A549 (cell line): Measurements from ENCODE around the gene HSPA2.

ENCODE experiments used
- CEBPB ChIP-seq, 2 experiments: fragments of >200 bp in 1 of 2; sonication (Bioruptor Twin) in 1 of 2; formaldehyde crosslinking in 1 of 2; IDR thresholded peaks; 2 replicates each; pipeline ENCODE4 v1.6.1; 2012 to 2016
- CHD4 ChIP-seq: fragments of 200-600 bp; sonication (generic); IDR thresholded peaks from 2 replicates; pipeline ENCODE4 v1.6.1; 2016; ENCODE audit warnings: antibody characterized with exemption, mild to moderate bottlenecking, borderline replicate concordance
- GATA3 ChIP-seq: IDR thresholded peaks from 2 replicates; pipeline ENCODE4 v1.6.1; 2012; ENCODE audit warnings: borderline replicate concordance
- HOXB5 ChIP-seq: fragments of 250-450 bp; sonication (Bioruptor Pico); IDR thresholded peaks from 2 replicates; pipeline ENCODE4 v1.5.0; 2020; ENCODE audit warnings: mild to moderate bottlenecking, moderate library complexity
- JUN ChIP-seq, 2 experiments: fragments of >200 bp; sonication (Bioruptor Twin); formaldehyde crosslinking; IDR thresholded peaks; 2 replicates in 1 of 2; 3 replicates in 1 of 2; pipeline ENCODE4 v1.6.1; 2016 to 2017
- KDM1A ChIP-seq: fragments of 200-600 bp; sonication (generic); IDR thresholded peaks from 2 replicates; pipeline ENCODE4 v1.6.1; 2016; ENCODE audit warnings: low read depth, mild to moderate bottlenecking
- POLR2A ChIP-seq: IDR thresholded peaks from 2 replicates; pipeline ENCODE4 v1.6.1; 2012; ENCODE audit warnings: mild to moderate bottlenecking, low read length
- RARB ChIP-seq: fragments of 250-450 bp; sonication (Bioruptor Pico); IDR thresholded peaks from 2 replicates; pipeline ENCODE4 v1.8.0; 2021; ENCODE audit warnings: mild to moderate bottlenecking, moderate library complexity
- RFX5 ChIP-seq: fragments of 450-650 bp; IDR thresholded peaks from 2 replicates; pipeline ENCODE4 v1.7.1; 2014; ENCODE audit warnings: antibody characterized with exemption, mild to moderate bottlenecking, moderate library complexity
- SMC3 ChIP-seq: fragments of >200 bp; sonication (Bioruptor Twin); formaldehyde crosslinking; IDR thresholded peaks from 3 replicates; pipeline ENCODE4 v1.6.1; 2018; ENCODE audit warnings: inconsistent platforms
- USF2 ChIP-seq: fragments of 450-650 bp; IDR thresholded peaks from 2 replicates; pipeline ENCODE4 v1.6.1; 2014; ENCODE audit warnings: antibody characterized with exemption
- TF ChIP-seq, protein P1 (sequence below): fragments of 200-600 bp; sonication (generic); IDR thresholded peaks from 2 replicates; pipeline ENCODE4 v1.6.1; 2016; ENCODE audit warnings: antibody characterized with exemption, mild to moderate bottlenecking, moderate library complexity
- TF ChIP-seq, protein P2 (sequence below): fragments of >200 bp; sonication (Bioruptor Twin); formaldehyde crosslinking; IDR thresholded peaks from 3 replicates; pipeline ENCODE4 v1.5.1; 2016

DNA sequence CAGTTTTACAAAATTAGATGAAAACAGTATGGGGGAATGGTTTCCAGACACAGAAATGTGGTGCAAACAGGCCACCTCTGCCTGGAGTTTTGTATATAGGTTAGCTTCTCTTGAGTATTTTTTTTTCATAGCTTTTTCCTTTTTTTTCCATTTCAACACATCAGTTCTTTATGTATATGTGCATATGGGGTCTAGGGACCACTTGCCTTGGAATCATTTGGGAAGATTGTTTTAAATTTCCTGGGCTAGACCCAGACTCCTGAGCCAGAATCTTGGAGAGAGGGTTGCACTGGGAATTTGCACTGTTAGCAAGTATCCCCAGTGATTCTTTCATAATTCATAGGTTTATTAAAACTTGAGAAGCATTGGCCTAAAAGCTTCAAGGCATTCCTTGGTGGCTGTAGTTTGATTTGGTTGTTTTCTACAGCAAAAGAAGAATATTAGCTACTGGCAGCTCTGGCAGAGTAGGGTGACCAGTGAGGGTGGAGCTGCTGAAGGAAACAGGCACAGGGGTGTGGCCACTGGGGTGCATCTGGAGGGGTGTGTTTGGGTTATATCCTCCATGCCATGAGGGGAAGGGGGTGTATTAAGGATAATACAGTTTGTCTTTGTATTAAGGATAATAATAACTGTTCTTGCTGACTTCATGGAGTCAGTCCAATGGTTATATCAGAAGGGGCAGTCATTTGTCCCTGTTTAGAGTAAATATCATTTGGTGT lies 32.0 kb downstream of the HSPA2 start:
- TF ChIP-seq POLR2A (no peak), JUN (IDR thresholded peaks at IDR 0.05) (no peak), RARB (CRISPR knock-in tag) (no peak), HOXB5 (no peak), CEBPB (IDR thresholded peaks at IDR 0.05) (no peak), SMC3 (no peak), RFX5 (no peak), GATA3 (no peak), CHD4 (no peak), USF2 (no peak), KDM1A (no peak)
- TF ChIP-seq, protein P1, sequence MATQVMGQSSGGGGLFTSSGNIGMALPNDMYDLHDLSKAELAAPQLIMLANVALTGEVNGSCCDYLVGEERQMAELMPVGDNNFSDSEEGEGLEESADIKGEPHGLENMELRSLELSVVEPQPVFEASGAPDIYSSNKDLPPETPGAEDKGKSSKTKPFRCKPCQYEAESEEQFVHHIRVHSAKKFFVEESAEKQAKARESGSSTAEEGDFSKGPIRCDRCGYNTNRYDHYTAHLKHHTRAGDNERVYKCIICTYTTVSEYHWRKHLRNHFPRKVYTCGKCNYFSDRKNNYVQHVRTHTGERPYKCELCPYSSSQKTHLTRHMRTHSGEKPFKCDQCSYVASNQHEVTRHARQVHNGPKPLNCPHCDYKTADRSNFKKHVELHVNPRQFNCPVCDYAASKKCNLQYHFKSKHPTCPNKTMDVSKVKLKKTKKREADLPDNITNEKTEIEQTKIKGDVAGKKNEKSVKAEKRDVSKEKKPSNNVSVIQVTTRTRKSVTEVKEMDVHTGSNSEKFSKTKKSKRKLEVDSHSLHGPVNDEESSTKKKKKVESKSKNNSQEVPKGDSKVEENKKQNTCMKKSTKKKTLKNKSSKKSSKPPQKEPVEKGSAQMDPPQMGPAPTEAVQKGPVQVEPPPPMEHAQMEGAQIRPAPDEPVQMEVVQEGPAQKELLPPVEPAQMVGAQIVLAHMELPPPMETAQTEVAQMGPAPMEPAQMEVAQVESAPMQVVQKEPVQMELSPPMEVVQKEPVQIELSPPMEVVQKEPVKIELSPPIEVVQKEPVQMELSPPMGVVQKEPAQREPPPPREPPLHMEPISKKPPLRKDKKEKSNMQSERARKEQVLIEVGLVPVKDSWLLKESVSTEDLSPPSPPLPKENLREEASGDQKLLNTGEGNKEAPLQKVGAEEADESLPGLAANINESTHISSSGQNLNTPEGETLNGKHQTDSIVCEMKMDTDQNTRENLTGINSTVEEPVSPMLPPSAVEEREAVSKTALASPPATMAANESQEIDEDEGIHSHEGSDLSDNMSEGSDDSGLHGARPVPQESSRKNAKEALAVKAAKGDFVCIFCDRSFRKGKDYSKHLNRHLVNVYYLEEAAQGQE, result no peak
- TF ChIP-seq, protein P2, sequence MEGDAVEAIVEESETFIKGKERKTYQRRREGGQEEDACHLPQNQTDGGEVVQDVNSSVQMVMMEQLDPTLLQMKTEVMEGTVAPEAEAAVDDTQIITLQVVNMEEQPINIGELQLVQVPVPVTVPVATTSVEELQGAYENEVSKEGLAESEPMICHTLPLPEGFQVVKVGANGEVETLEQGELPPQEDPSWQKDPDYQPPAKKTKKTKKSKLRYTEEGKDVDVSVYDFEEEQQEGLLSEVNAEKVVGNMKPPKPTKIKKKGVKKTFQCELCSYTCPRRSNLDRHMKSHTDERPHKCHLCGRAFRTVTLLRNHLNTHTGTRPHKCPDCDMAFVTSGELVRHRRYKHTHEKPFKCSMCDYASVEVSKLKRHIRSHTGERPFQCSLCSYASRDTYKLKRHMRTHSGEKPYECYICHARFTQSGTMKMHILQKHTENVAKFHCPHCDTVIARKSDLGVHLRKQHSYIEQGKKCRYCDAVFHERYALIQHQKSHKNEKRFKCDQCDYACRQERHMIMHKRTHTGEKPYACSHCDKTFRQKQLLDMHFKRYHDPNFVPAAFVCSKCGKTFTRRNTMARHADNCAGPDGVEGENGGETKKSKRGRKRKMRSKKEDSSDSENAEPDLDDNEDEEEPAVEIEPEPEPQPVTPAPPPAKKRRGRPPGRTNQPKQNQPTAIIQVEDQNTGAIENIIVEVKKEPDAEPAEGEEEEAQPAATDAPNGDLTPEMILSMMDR, result no peak
